Endothelial cell of hepatic sinusoid (primary cell): ENCODE data around the gene INHBE.

Experiments used
- in situ Hi-C: cut with HindIII; loops from 2 replicates; pipeline ENCODE4 v1.10.0; 2017; ENCODE audit warnings: low sequenced_read_pairs

Gene INHBE

GRCh38 chr12:57473886-57474285 lies 18.8 kb downstream of the INHBE start:
- in situ Hi-C loops: no loop called here

- in situ Hi-C loops: no loop called here
These were observed 19.3 kb downstream of the INHBE start for GRCh38 chr12:57474430-57474829.

- in situ Hi-C loops: no loop called here
These were observed 19.8 kb downstream of the INHBE start for GRCh38 chr12:57474862-57475261.

GRCh38 chr12:57475271-57476161 lies 20.4 kb downstream of the INHBE start:
- in situ Hi-C loops: no loop called here

GRCh38 chr12:57476162-57476992 lies 21.3 kb downstream of the INHBE start:
- in situ Hi-C loops: no loop called here

- in situ Hi-C loops: no loop called here
These were observed 22.0 kb downstream of the INHBE start for GRCh38 chr12:57476993-57477709.

- in situ Hi-C loops: no loop called here
These were observed 22.9 kb downstream of the INHBE start for GRCh38 chr12:57477710-57478681.

- in situ Hi-C loops: no loop called here
These were observed 23.9 kb downstream of the INHBE start for GRCh38 chr12:57479043-57479375.

GRCh38 chr12:57479376-57480115 lies 24.4 kb downstream of the INHBE start, which contains the start of gene ARHGAP9:
ARHGAP9 (minus strand) TSS chr12:57479866; CDS start chr12:57479406, 460 bp downstream.
- in situ Hi-C loops: no loop called here

GRCh38 chr12:57481671-57482070 lies 26.6 kb downstream of the INHBE start:
- in situ Hi-C loops: no loop called here

- in situ Hi-C loops: no loop called here
These were observed 28.4 kb downstream of the INHBE start for GRCh38 chr12:57483466-57483865.

GRCh38 chr12:57485695-57486094 lies 30.6 kb downstream of the INHBE start:
- in situ Hi-C loops: no loop called here

- in situ Hi-C loops: no loop called here
These were observed 32.0 kb downstream of the INHBE start for GRCh38 chr12:57487055-57487596.

- in situ Hi-C loops: no loop called here
These were observed 32.7 kb downstream of the INHBE start, which contains the start of gene MARS1 for GRCh38 chr12:57487597-57488401. MARS1 (plus strand) TSS chr12:57488068; CDS start chr12:57488091, 23 bp downstream.

- in situ Hi-C loops: no loop called here
These were observed 33.5 kb downstream of the INHBE start for GRCh38 chr12:57488402-57489156.

- in situ Hi-C loops: no loop called here
These were observed 34.1 kb downstream of the INHBE start for GRCh38 chr12:57489157-57489641.

GRCh38 chr12:57490126-57490525 lies 35.0 kb downstream of the INHBE start:
- in situ Hi-C loops: no loop called here
